Measurements from ENCODE around the gene GRWD1. TPM values are rescaled to one million over a fixed set of nuclear protein-coding genes. Genes with fewer than 3 reads are reported as not detected.

The GRWD1 gene
- total and polyA plus RNA-seq, 2 of the 13 experiments (the other 11 are each of a cell fraction or from before 2014, with no cell fraction given) = 10.8 to 46.6 TPM

- TF ChIP-seq, protein P1, sequence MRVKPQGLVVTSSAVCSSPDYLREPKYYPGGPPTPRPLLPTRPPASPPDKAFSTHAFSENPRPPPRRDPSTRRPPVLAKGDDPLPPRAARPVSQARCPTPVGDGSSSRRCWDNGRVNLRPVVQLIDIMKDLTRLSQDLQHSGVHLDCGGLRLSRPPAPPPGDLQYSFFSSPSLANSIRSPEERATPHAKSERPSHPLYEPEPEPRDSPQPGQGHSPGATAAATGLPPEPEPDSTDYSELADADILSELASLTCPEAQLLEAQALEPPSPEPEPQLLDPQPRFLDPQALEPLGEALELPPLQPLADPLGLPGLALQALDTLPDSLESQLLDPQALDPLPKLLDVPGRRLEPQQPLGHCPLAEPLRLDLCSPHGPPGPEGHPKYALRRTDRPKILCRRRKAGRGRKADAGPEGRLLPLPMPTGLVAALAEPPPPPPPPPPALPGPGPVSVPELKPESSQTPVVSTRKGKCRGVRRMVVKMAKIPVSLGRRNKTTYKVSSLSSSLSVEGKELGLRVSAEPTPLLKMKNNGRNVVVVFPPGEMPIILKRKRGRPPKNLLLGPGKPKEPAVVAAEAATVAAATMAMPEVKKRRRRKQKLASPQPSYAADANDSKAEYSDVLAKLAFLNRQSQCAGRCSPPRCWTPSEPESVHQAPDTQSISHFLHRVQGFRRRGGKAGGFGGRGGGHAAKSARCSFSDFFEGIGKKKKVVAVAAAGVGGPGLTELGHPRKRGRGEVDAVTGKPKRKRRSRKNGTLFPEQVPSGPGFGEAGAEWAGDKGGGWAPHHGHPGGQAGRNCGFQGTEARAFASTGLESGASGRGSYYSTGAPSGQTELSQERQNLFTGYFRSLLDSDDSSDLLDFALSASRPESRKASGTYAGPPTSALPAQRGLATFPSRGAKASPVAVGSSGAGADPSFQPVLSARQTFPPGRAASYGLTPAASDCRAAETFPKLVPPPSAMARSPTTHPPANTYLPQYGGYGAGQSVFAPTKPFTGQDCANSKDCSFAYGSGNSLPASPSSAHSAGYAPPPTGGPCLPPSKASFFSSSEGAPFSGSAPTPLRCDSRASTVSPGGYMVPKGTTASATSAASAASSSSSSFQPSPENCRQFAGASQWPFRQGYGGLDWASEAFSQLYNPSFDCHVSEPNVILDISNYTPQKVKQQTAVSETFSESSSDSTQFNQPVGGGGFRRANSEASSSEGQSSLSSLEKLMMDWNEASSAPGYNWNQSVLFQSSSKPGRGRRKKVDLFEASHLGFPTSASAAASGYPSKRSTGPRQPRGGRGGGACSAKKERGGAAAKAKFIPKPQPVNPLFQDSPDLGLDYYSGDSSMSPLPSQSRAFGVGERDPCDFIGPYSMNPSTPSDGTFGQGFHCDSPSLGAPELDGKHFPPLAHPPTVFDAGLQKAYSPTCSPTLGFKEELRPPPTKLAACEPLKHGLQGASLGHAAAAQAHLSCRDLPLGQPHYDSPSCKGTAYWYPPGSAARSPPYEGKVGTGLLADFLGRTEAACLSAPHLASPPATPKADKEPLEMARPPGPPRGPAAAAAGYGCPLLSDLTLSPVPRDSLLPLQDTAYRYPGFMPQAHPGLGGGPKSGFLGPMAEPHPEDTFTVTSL (CRISPR knock-in tag; IDR thresholded peaks at IDR 0.05; ENCODE audit: borderline replicate concordance) = 0 out of 2 replicates have a peak, but pooled peaks have one; percentile 24
- no peak for TF ChIP-seq ZKSCAN5 (CRISPR knock-in tag; IDR thresholded peaks at IDR 0.05)
- TF ChIP-seq FOXK1 (CRISPR knock-in tag; IDR thresholded peaks at IDR 0.05; ENCODE audit: borderline replicate concordance, low read depth) = peak; percentile 47; the same call in 1 of the 2 replicates
- TF ChIP-seq THAP11 (CRISPR knock-in tag; IDR thresholded peaks at IDR 0.05) = 0 out of 2 replicates have a peak, but pooled peaks have one; percentile 52
- TF ChIP-seq, protein P2, sequence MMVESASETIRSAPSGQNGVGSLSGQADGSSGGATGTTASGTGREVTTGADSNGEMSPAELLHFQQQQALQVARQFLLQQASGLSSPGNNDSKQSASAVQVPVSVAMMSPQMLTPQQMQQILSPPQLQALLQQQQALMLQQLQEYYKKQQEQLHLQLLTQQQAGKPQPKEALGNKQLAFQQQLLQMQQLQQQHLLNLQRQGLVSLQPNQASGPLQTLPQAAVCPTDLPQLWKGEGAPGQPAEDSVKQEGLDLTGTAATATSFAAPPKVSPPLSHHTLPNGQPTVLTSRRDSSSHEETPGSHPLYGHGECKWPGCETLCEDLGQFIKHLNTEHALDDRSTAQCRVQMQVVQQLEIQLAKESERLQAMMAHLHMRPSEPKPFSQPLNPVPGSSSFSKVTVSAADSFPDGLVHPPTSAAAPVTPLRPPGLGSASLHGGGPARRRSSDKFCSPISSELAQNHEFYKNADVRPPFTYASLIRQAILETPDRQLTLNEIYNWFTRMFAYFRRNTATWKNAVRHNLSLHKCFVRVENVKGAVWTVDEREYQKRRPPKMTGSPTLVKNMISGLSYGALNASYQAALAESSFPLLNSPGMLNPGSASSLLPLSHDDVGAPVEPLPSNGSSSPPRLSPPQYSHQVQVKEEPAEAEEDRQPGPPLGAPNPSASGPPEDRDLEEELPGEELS (CRISPR knock-in tag; IDR thresholded peaks at IDR 0.05) = peak; percentile 27; the same call in 1 of the 2 replicates
- TF ChIP-seq, protein P3, sequence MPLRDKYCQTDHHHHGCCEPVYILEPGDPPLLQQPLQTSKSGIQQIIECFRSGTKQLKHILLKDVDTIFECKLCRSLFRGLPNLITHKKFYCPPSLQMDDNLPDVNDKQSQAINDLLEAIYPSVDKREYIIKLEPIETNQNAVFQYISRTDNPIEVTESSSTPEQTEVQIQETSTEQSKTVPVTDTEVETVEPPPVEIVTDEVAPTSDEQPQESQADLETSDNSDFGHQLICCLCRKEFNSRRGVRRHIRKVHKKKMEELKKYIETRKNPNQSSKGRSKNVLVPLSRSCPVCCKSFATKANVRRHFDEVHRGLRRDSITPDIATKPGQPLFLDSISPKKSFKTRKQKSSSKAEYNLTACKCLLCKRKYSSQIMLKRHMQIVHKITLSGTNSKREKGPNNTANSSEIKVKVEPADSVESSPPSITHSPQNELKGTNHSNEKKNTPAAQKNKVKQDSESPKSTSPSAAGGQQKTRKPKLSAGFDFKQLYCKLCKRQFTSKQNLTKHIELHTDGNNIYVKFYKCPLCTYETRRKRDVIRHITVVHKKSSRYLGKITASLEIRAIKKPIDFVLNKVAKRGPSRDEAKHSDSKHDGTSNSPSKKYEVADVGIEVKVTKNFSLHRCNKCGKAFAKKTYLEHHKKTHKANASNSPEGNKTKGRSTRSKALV (CRISPR knock-in tag; IDR thresholded peaks at IDR 0.05) = no peak
- TF ChIP-seq, protein P4, sequence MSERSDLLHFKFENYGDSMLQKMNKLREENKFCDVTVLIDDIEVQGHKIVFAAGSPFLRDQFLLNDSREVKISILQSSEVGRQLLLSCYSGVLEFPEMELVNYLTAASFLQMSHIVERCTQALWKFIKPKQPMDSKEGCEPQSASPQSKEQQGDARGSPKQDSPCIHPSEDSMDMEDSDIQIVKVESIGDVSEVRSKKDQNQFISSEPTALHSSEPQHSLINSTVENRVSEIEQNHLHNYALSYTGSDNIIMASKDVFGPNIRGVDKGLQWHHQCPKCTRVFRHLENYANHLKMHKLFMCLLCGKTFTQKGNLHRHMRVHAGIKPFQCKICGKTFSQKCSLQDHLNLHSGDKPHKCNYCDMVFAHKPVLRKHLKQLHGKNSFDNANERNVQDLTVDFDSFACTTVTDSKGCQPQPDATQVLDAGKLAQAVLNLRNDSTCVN (CRISPR knock-in tag; IDR thresholded peaks at IDR 0.05; ENCODE audit: borderline replicate concordance) = 0 out of 2 replicates have a peak, but pooled peaks have one; percentile 17
- 0 out of 2 replicates have a peak, but pooled peaks have one; percentile 47 for TF ChIP-seq RBFOX2 (IDR thresholded peaks at IDR 0.05; ENCODE audit: low read depth, low read length)
- TF ChIP-seq ARNTL (CRISPR knock-in tag; IDR thresholded peaks at IDR 0.05) = no peak
- TF ChIP-seq SAP130 (CRISPR knock-in tag; IDR thresholded peaks at IDR 0.05; ENCODE audit: low read depth) = peak; percentile 60
- peak; percentile 31; the same call in 1 of the 2 replicates for TF ChIP-seq ZNF574 (CRISPR knock-in tag; IDR thresholded peaks at IDR 0.05)
Observed at GRCh38 chr19:48496959-48497727, 51.4 kb downstream of the GRWD1 start (continued).

Measured in HepG2 (cell line).